Activated naive CD4-positive, alpha-beta T cell treated with anti-CD3 and anti-CD28 coated beads for 36 hours (primary cell): Measurements from ENCODE around the gene ARID3A. TPM values are rescaled to one million over a fixed set of nuclear protein-coding genes. Genes with fewer than 3 reads are reported as not detected.
A peak's percentile ranks its signal among the peaks of the same experiment; 100 is the strongest.
"Not testable (repeated sequence)": the region's sequence is repeated elsewhere in the genome, so short reads cannot be mapped to it uniquely, and the experiment has no call there.

Source experiments
- CTCF ChIA-PET: fragments of 350-600 bp; sonication (Branson Sonifier 250); formaldehyde crosslinking; loops from one replicate; lab custom pipeline; 2021; ENCODE audit warnings: antibody characterized with exemption; lab: Charles Lee
- DNase-seq: peaks from one replicate; pipeline ENCODE4 v3.0.0-alpha.2; 2020
- H3K27ac Mint-ChIP-seq: one replicate; pipeline ENCODE4 v1.8.0; 2021; ENCODE audit warnings: mild to moderate bottlenecking, mixed read lengths
- H3K27me3 Mint-ChIP-seq: one replicate; pipeline ENCODE4 v1.8.0; 2021; ENCODE audit warnings: low read depth, mixed read lengths
- H3K36me3 Mint-ChIP-seq: one replicate; pipeline ENCODE4 v1.8.0; 2021; ENCODE audit warnings: low read depth, mixed read lengths
- H3K4me1 Mint-ChIP-seq: one replicate; pipeline ENCODE4 v1.8.0; 2021; ENCODE audit warnings: low read depth, mixed read lengths
- H3K4me3 Mint-ChIP-seq: one replicate; pipeline ENCODE4 v1.8.0; 2021; ENCODE audit warnings: mild to moderate bottlenecking, moderate library complexity, mixed read lengths
- H3K9me3 Mint-ChIP-seq: one replicate; pipeline ENCODE4 v1.8.0; 2021; ENCODE audit warnings: mixed read lengths
- intact Hi-C: fragments of 100-400 bp; cut with micrococcal nuclease; formaldehyde crosslinking; loops from one replicate; pipeline ENCODE4 v1.15.1; 2023
- total RNA-seq, 2 experiments: library from RNA; stranded (reverse); gene quantifications; one replicate each; pipeline ENCODE4 v1.2.3, GENCODE V29; 2021

ARID3A gene
- total RNA-seq, 2 experiments from 2014 or later: 23.1 to 28.4 TPM

DNA sequence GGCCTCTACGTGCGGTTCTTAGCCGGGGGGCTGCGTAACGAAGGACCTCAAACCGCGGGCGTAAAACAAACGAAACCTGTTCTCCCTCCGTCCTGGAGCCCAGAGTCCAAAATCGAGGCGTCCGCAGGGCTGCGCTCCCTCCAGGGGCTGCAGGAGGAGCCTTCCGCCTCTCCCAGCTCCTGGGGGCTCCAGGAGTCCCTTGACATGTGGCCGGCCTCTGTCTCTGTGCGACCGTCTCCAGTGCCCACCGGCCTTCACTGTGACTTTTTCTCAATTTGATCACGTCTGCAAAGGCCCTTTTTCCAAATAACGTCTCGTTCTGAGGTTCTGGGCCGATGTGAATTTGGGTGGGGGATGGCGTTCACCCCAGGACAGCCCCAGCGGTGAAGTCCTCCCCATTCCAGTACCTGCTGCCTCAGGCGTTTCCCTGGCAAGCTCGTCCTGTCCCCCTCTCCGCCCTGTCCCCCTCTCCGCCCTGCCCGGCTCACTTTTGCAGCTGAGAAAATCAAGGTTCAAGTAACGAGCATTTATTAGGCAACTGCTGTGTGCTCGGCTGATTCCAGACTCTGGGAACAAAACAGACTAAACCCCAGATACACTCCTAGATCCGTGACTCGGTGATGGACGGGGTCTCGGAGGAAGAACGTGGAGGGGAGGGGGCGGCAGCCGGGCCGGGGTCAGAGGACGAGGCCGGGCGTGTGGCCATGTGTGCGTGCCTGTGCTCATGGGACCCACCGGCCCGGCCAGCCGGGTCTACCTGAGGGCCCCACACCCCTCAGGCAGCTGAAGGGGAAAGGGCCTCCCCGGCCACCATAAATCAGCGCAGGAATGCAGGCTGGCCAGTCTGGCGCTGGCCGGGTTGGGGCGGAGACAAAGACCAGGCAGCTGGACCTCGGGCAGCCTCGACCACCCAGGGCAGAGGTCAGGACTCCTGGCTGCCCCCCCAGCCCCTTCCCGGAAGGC is 30.2 kb downstream of the ARID3A start:
- Mint-ChIP-seq H3K36me3 (no peaks in the 10 kb centered on the region), H3K4me1 (peaks cover 12% of the 10 kb centered on the region), H3K27ac (no peak overlapping the region), H3K4me3 (no peak overlapping the region), H3K9me3 (no peaks in the 10 kb centered on the region), H3K27me3 (no peaks in the 10 kb centered on the region)
- no peak for DNase-seq
- CTCF ChIA-PET: no interaction called here
- intact Hi-C loops: no loop called here

DNA sequence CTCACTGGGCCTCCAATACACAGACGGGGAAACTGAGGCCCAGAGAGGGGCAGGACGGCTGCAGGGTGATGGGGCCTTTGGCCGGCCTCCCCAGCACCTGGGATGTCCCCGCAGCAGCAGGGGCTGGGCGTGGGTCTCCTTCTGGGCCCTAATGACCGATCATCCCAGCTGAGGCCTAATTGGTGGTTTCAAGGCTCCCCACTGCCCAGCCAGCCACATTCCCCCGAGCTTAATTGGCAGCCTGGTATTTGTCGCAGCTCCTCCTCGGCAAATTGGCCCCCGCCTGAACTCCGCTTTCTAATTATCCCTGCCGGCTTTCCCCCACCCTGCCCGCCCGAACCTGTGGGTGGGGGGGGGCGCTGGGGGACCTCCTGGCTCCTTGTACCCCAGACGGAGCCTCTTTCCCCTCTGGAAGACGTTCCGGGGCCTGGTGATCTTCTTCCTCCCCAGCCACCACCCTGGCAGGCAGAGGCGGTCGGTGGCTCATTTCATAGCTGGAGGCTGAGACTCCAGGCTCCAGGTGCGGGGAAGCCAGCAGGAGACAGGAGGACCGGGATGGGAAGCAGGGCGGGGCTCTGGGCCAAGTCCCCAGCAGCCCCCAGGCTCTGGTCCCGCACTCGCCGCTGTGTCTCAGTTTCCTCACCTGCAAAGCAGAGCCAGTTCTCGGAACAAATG is 31.1 kb downstream of the ARID3A start:
- Mint-ChIP-seq H3K4me3 (no peak overlapping the region), H3K36me3 (no peaks in the 10 kb centered on the region), H3K27me3 (no peaks in the 10 kb centered on the region), H3K4me1 (peaks cover 12% of the 10 kb centered on the region), H3K27ac (no peak overlapping the region), H3K9me3 (no peaks in the 10 kb centered on the region)
- CTCF ChIA-PET: no interaction called here
- intact Hi-C loops: no loop called here
- no peak for DNase-seq

DNA sequence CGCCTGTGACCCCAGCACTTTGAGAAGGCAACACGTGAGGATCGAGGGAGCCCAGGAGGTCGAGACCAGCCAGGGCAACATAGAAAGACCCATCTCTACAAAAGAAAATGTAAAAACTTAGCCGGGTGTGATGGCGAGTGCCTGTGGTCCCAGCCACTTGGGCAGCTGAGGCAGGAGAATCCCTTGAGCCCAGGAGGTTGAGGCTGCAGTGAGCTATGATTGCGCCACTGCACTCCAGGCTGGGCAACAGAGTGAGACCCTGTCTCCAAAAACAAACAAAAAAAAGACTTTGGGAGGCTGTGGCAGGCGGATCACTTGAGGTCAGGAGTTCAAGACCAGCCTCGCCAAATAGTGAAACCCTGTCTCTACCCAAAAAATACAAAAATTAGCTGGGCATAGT is 31.7 kb downstream of the ARID3A start:
- H3K9me3 Mint-ChIP-seq, H3K36me3 Mint-ChIP-seq, intact Hi-C loops, H3K27ac Mint-ChIP-seq, H3K27me3 Mint-ChIP-seq, DNase-seq, CTCF ChIA-PET, H3K4me3 Mint-ChIP-seq: not testable (repeated sequence)
- peaks cover 16% of the 10 kb centered on the region for H3K4me1 Mint-ChIP-seq

- Mint-ChIP-seq H3K36me3 (peaks cover 1% of the 10 kb centered on the region), H3K27ac (no peak overlapping the region), H3K9me3 (no peaks in the 10 kb centered on the region), H3K27me3 (no peaks in the 10 kb centered on the region), H3K4me1 (peaks cover 8% of the 10 kb centered on the region), H3K4me3 (no peak overlapping the region)
- intact Hi-C loops: no loop called here
- peak; percentile 17 for DNase-seq
- CTCF ChIA-PET: no interaction called here
These were observed 33.4 kb downstream of the ARID3A start for GRCh38 chr19:958967-959855.

DNA sequence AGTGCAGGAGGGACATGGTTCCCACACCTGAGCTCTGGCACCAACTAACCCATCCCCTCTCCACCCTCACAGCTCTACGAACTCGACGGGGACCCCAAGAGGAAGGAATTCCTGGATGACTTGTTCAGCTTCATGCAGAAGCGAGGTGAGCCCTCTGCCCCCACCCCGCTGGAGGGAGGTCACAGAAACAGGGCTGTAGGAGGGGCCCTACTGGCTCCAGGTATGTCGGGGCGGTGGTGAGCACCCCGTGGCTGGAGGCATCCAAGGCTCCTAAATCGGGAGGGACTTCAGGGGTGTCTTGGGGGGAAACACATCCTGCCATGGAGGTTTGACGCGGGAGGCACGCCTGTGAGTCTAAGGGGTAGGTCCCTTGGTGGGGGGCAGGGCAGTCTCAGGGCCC is 34.2 kb downstream of the ARID3A start:
- no peak overlapping the region for H3K27ac Mint-ChIP-seq
- no peak for DNase-seq
- H3K36me3 Mint-ChIP-seq: peaks cover 4% of the 10 kb centered on the region
- H3K4me3 Mint-ChIP-seq: no peak overlapping the region
- no peaks in the 10 kb centered on the region for H3K27me3 Mint-ChIP-seq
- intact Hi-C loops: no loop called here
- CTCF ChIA-PET: no interaction called here
- no peaks in the 10 kb centered on the region for H3K9me3 Mint-ChIP-seq
- peaks cover 8% of the 10 kb centered on the region for H3K4me1 Mint-ChIP-seq

DNA sequence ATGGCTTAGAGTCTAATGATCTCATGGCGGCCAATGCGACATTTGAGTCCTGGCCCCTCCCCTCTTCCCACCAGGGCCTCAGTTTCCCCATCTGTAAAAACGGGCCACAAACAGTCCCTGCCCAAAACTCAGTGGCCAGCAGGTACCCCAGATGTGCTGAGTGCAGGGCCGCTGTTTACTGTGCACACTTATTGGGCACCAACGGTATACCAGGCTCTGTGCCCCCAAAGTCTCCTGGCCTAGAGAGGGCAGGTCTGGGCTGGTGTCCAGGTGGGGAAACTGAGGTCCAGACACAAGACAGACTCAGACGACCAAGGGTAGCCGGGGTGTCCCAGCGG is 34.7 kb downstream of the ARID3A start:
- no peak overlapping the region for H3K27ac Mint-ChIP-seq
- no peaks in the 10 kb centered on the region for H3K27me3 Mint-ChIP-seq
- no peak overlapping the region for H3K4me3 Mint-ChIP-seq
- no peak for DNase-seq
- intact Hi-C loops: no loop called here
- peaks cover 8% of the 10 kb centered on the region for H3K36me3 Mint-ChIP-seq
- H3K9me3 Mint-ChIP-seq: peaks cover 3% of the 10 kb centered on the region
- CTCF ChIA-PET: no interaction called here
- H3K4me1 Mint-ChIP-seq: peaks cover 8% of the 10 kb centered on the region

- CTCF ChIA-PET: no interaction called here
- H3K9me3 Mint-ChIP-seq: peaks cover 3% of the 10 kb centered on the region
- H3K36me3 Mint-ChIP-seq: peaks cover 12% of the 10 kb centered on the region
- H3K4me1 Mint-ChIP-seq: peaks cover 8% of the 10 kb centered on the region
- DNase-seq: no peak
- no peak overlapping the region for H3K27ac Mint-ChIP-seq
- H3K4me3 Mint-ChIP-seq: no peak overlapping the region
- no peaks in the 10 kb centered on the region for H3K27me3 Mint-ChIP-seq
- intact Hi-C loops: no loop called here
These were observed 36.2 kb downstream of the ARID3A start for GRCh38 chr19:961866-962620.

DNA sequence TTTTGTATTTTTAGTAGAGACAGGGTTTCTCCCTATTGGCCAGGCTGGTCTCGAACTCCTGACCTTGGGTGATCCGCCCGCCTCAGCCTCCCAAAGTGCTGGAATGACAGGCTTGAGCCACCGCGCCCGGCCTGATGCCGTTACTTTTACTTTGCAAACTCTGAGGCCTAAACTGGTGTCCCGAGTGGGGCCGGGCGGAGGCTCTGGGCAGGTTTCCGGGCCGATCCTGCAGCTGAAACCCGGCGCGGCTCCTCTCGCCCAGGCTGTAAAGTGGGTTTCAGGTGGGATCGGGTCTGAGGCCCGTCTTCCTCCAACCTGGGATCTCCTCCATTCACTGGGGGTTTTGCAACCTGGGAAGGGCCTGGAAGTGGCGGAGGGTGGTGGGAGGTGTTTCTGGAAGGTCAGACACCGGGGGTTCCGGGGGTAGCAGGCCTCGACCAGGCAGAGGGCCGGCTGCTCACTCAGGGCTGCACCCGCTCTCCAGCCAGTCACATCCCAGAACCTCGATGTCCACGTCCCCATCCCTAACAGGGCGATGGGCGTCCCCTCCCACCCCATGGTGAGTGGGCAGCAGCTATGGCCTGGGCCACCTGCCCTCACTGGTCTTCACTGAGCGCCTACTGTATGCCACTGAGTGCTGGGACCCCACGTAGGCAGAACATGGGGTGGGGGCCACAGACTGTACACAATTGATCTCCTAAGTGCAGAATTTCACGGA is 37.0 kb downstream of the ARID3A start:
- no peak for DNase-seq
- H3K9me3 Mint-ChIP-seq: peaks cover 3% of the 10 kb centered on the region
- H3K27me3 Mint-ChIP-seq: no peaks in the 10 kb centered on the region
- H3K36me3 Mint-ChIP-seq: peaks cover 12% of the 10 kb centered on the region
- no peak overlapping the region for H3K27ac Mint-ChIP-seq
- CTCF ChIA-PET: no interaction called here
- intact Hi-C loops: no loop called here
- H3K4me1 Mint-ChIP-seq: peaks cover 8% of the 10 kb centered on the region
- H3K4me3 Mint-ChIP-seq: no peak overlapping the region

GRCh38 chr19:963486-963951 is 37.7 kb downstream of the ARID3A start:
- no peak for DNase-seq
- Mint-ChIP-seq H3K36me3 (peaks cover 13% of the 10 kb centered on the region), H3K4me3 (no peak overlapping the region), H3K27me3 (no peaks in the 10 kb centered on the region), H3K9me3 (peaks cover 3% of the 10 kb centered on the region), H3K27ac (no peak overlapping the region), H3K4me1 (peaks cover 8% of the 10 kb centered on the region)
- CTCF ChIA-PET: no interaction called here
- intact Hi-C loops: no loop called here

GRCh38 chr19:964116-964520 is 38.3 kb downstream of the ARID3A start:
- Mint-ChIP-seq H3K36me3 (peaks cover 16% of the 10 kb centered on the region), H3K27ac (no peak overlapping the region), H3K9me3 (peaks cover 3% of the 10 kb centered on the region), H3K4me1 (peaks cover 4% of the 10 kb centered on the region), H3K27me3 (no peaks in the 10 kb centered on the region), H3K4me3 (no peak overlapping the region)
- DNase-seq: no peak
- CTCF ChIA-PET: no interaction called here
- intact Hi-C loops: no loop called here
